Measurements from ENCODE around the gene FBXL16.

The FBXL16 gene

DNA sequence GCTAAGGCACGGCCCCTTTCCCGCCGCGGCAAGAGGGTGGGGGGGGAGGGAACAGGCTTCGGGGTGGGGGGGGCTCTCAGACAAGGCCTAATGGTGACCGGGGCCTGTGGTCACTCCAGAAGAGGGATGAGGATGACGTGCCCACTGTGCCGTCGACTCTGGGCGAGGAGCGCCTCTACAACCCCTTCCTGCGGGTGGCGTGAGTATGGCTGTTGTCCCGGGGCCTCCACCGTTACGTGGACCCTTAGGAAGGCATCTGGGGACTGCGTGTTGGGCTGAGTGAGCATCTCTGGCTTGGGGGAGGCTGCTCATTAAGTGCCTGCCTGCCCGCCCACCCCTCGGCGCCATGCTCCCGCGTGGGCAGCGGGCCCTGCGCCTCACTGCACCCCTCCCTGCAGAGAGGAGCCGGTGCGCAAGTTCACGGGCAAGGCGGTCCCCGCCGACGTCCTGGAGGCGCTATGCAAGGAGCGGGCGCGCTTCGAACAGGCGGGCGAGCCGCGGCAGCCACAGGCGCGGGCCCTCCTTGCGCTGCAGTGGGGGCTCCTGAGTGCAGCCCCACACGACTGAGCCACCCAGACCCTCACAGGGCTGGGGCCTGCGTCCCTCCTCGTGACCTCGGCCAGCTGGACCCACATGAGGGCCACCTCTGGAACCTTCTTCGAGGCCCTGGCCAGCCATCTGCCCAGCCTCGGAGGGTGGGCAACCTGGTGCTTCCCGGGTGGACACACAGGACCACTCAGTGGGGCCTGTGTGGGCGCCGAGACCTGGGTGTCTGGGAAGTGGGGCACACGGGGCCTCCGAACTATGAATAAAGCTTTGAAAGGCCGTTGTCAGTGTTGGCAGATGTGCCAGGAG is 23.5 kb upstream of the FBXL16 start:
- Histone ChIP-seq H3K4me2 (no peak overlapping the region), H3K4me1 (ENCODE audit: low read depth, poor library complexity, severe bottlenecking) (peaks cover 32% of the 10 kb centered on the region), H3K27me3 (ENCODE audit: insufficient read depth, low read depth) (no peaks in the 10 kb centered on the region), H4K20me1 (ENCODE audit: insufficient read depth) (no peaks in the 10 kb centered on the region), H2AFZ (ENCODE audit: low read depth) (no peak overlapping the region), H3K27ac (no peak overlapping the region), H3K9ac (no peak overlapping the region), H3K79me2 (ENCODE audit: insufficient read depth, low read depth) (no peaks in the 10 kb centered on the region), H3K36me3 (ENCODE audit: insufficient read depth) (no peaks in the 10 kb centered on the region), H3K4me3 (IDR thresholded peaks at IDR 0.05; ENCODE audit: insufficient read depth, low read depth, low read length) (no peak overlapping the region)
- TF ChIP-seq, protein P1, sequence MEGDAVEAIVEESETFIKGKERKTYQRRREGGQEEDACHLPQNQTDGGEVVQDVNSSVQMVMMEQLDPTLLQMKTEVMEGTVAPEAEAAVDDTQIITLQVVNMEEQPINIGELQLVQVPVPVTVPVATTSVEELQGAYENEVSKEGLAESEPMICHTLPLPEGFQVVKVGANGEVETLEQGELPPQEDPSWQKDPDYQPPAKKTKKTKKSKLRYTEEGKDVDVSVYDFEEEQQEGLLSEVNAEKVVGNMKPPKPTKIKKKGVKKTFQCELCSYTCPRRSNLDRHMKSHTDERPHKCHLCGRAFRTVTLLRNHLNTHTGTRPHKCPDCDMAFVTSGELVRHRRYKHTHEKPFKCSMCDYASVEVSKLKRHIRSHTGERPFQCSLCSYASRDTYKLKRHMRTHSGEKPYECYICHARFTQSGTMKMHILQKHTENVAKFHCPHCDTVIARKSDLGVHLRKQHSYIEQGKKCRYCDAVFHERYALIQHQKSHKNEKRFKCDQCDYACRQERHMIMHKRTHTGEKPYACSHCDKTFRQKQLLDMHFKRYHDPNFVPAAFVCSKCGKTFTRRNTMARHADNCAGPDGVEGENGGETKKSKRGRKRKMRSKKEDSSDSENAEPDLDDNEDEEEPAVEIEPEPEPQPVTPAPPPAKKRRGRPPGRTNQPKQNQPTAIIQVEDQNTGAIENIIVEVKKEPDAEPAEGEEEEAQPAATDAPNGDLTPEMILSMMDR (conservative IDR thresholded peaks at IDR 0.05; ENCODE audit: low read depth, low read length) = no peak

DNA sequence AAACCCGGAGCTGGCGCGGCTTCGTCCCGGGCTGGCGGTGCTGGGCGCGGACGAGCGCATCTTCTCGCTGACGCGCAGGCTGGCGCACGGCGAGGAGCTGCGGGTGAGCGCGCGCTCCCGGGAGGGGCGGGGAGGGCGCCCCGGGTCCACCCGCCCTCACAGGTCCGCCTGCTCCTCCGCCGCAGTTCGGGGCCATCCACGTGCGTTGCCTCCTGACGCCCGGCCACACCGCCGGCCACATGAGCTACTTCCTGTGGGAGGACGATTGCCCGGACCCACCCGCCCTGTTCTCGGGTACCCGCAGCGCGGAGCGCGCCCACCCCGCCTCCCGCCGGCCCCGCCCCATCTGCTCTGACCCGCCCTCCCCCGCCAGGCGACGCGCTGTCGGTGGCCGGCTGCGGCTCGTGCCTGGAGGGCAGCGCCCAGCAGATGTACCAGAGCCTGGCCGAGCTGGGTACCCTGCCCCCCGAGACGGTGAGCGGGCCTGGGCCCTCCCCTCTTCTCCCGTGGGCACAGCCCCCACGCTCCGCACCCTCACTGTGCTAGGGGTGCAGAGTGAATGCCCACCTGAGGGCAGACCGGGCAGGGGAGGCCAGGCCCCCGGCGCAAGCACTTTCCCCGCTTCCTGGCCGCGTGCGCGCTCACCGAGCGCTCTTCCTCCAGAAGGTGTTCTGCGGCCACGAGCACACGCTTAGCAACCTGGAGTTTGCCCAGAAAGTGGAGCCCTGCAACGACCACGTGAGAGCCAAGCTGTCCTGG is 22.7 kb upstream of the FBXL16 start:
- Histone ChIP-seq H3K4me3 (IDR thresholded peaks at IDR 0.05; ENCODE audit: insufficient read depth, low read depth, low read length) (no peak overlapping the region), H3K4me1 (ENCODE audit: low read depth, poor library complexity, severe bottlenecking) (peaks cover 32% of the 10 kb centered on the region), H2AFZ (ENCODE audit: low read depth) (no peak overlapping the region), H3K9ac (peak overlapping the region; percentile 86; the same call in 1 of the 2 replicates), H3K79me2 (ENCODE audit: insufficient read depth, low read depth) (no peaks in the 10 kb centered on the region), H3K36me3 (ENCODE audit: insufficient read depth) (no peaks in the 10 kb centered on the region), H4K20me1 (ENCODE audit: insufficient read depth) (no peaks in the 10 kb centered on the region), H3K27ac (no peak overlapping the region), H3K4me2 (no peak overlapping the region), H3K27me3 (ENCODE audit: insufficient read depth, low read depth) (no peaks in the 10 kb centered on the region)
- TF ChIP-seq, protein P1 (conservative IDR thresholded peaks at IDR 0.05; ENCODE audit: low read depth, low read length) = no peak

DNA sequence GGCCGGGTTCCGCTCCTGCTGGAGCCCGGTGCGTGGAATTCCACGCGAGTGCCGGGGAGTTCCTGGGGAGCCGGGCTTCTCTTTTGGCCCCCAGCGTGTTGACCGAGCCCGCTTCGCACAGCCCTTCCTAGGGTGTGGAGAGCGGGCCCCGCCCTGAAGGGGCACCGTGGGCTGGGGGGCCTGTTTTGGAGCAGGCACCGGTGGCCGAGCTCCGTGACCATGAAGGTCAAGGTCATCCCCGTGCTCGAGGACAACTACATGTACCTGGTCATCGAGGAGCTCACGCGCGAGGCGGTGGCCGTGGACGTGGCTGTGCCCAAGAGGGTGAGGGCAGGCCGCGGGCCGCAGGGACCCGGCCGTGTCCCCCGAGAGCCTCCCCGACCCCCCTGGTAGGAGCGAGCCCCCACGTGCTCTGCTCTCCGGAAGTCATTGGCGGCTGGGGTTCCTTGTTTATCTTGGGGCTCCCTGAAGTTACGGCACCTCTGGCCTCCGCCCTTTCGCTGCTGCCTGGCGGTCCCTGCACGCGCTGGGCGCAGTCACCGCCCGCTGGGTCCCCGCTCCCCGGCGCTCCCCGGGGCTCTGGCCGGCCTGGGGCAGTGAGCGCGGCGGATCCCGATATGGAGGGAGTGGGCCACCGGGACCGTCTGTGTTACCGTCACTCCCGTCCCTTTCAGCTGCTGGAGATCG is 21.8 kb upstream of the FBXL16 start:
- Histone ChIP-seq H3K27me3 (ENCODE audit: insufficient read depth, low read depth) (no peaks in the 10 kb centered on the region), H3K4me2 (peak overlapping the region; percentile 92), H3K79me2 (ENCODE audit: insufficient read depth, low read depth) (no peaks in the 10 kb centered on the region), H3K9ac (peak overlapping the region; percentile 86), H4K20me1 (ENCODE audit: insufficient read depth) (no peaks in the 10 kb centered on the region), H2AFZ (ENCODE audit: low read depth) (peak overlapping the region; percentile 54), H3K4me3 (IDR thresholded peaks at IDR 0.05; ENCODE audit: insufficient read depth, low read depth, low read length) (no peak overlapping the region), H3K36me3 (ENCODE audit: insufficient read depth) (no peaks in the 10 kb centered on the region), H3K4me1 (ENCODE audit: low read depth, poor library complexity, severe bottlenecking) (peaks cover 34% of the 10 kb centered on the region), H3K27ac (peak overlapping the region; percentile 55)
- TF ChIP-seq, protein P1 (conservative IDR thresholded peaks at IDR 0.05; ENCODE audit: low read depth, low read length) = no peak

DNA sequence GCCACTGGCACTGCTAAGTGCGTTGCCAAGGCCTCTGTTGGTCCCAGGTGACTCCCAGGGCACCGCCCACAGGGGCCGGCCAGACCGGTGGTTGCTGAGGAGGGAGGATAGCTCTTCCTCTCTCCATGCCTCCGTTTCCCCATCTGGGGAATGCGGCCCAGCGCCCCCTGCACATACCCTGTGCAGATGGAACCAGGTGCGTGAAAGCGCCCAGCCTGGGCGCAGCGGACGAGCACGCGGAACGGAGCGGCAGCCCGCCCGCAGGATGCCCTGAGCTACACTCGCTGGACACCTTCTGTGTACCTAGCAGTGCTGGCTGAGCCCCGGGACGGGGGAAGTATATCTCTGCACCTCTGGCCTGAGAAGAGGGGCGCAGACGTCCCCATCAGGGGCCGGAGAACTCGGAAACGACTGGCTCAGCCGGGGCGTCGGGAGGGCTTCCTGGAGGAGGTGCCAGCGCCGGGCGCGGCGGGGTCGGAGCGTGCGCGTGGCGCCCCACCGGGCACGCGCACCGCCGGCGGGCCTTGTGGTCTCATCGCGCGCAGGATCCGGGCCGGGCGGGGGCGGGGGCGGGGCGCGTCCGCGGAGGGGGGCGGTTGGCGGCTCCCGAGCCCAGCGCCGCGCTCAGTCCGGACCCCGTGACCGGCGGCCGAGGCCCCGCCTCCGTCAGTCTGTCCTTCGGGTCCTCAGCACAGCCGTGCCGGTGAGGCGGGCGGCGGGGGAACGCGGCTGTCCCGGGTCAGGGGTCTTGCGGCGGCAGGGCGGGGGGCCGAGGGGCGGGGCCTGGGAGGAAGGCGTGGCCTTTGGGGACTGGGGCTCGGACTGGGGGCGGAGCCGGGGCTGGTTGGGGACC is 21.1 kb upstream of the FBXL16 start, which contains the start of the genes CCDC78 and HAGHL:
Gene CCDC78 (minus strand): TSS at position 6 of the 853 bp plus-strand sequence. CDS start 76 bp downstream, outside the sequence.
Gene HAGHL (plus strand): TSS at position 669 of the 853 bp plus-strand sequence. CDS start 404 bp downstream, outside the sequence.
- peak within 1 kb of the TSS; percentile 86 for H3K9ac ChIP-seq
- no peaks in the 10 kb centered on the region for H4K20me1 ChIP-seq (ENCODE audit: insufficient read depth)
- H3K79me2 ChIP-seq (ENCODE audit: insufficient read depth, low read depth) = no peaks in the 10 kb centered on the region
- peaks cover 41% of the 10 kb centered on the region for H3K4me1 ChIP-seq (ENCODE audit: low read depth, poor library complexity, severe bottlenecking)
- no peaks in the 10 kb centered on the region for H3K36me3 ChIP-seq (ENCODE audit: insufficient read depth)
- no peaks in the 10 kb centered on the region for H3K27me3 ChIP-seq (ENCODE audit: insufficient read depth, low read depth)
- H3K27ac ChIP-seq = peak within 1 kb of the TSS; percentile 55
- peak within 1 kb of the TSS; percentile 98 for H3K4me2 ChIP-seq
- H3K4me3 ChIP-seq (IDR thresholded peaks at IDR 0.05; ENCODE audit: insufficient read depth, low read depth, low read length) = no peak within 1 kb of the TSS
- TF ChIP-seq, protein P1 (conservative IDR thresholded peaks at IDR 0.05; ENCODE audit: low read depth, low read length) = no peak
- H2AFZ ChIP-seq (ENCODE audit: low read depth) = peak within 1 kb of the TSS; percentile 61
